ENCODE data around the gene TMED3. TPM values are rescaled to one million over a fixed set of nuclear protein-coding genes. Genes with fewer than 3 reads are reported as not detected.

The TMED3 gene
- total and polyA plus RNA-seq, 9 of the 15 experiments (the other 6 are each of a cell fraction or from before 2014, with no cell fraction given) = 6.1 to 89.6 (median 51.4) TPM

- Histone ChIP-seq H3K4me2 (ENCODE audit: insufficient read depth, low read length) (no peak overlapping the region), H3K4me3 (no peak overlapping the region), H3K79me2 (ENCODE audit: control insufficient read depth, insufficient read depth, low read length) (no peaks in the 10 kb centered on the region), H3K9me1 (ENCODE audit: control insufficient read depth, insufficient read depth, low read length) (no peaks in the 10 kb centered on the region), H3K9ac (ENCODE audit: insufficient read depth in 1 of 2, low read depth in 2 of 2, low read length in 2 of 2) (no peak overlapping the region), H4K20me1 (replicated peaks; ENCODE audit: control insufficient read depth, insufficient read depth, low read length) (no peaks in the 10 kb centered on the region), H3K9me3 (replicated peaks; ENCODE audit: control insufficient read depth, insufficient read depth, low read depth, low read length) (no peaks in the 10 kb centered on the region), H3K4me1 (replicated peaks in 1 of 2; ENCODE audit: control insufficient read depth in 2 of 2, insufficient read depth in 2 of 2, low read length in 2 of 2) (no peaks in the 10 kb centered on the region), H3K27me3 (ENCODE audit: control insufficient read depth in 2 of 2, insufficient read depth in 2 of 2, low read length in 2 of 2) (no peaks in the 10 kb centered on the region), H2AFZ (ENCODE audit: low read depth, low read length) (no peak overlapping the region), H3K27ac (ENCODE audit: extremely low read depth, low read depth, low read length) (no peak overlapping the region), H3K36me3 (ENCODE audit: control insufficient read depth, insufficient read depth, low read length) (no peaks in the 10 kb centered on the region)
- no peak for FAIRE-seq
- no peak for DNase-seq (ENCODE audit: extremely low read depth in 1 of 4, low spot score in 3 of 4)
- in situ Hi-C loops (cut with MboI) = no loop called here
- ChIA-PET POLR2A (interaction anchor here (0.8 kb wide), 1 partner anchor 31 kb away, joined by 5 read pairs; no protein-coding TSS in a partner anchor), CTCF (ENCODE audit: low intra/inter-chr PET ratio) (no interaction called here)
- 67% methylated on average over 4 of the region's 4 CpGs for WGBS (ENCODE audit: insufficient coverage, low coverage, missing lambda C conversion rate)
- intact Hi-C loops (cut with micrococcal nuclease) = no loop called here
- ATAC-seq = no peak
- no peak for TF ChIP-seq SNIP1 (IDR thresholded peaks at IDR 0.05; ENCODE audit: low read depth)
- no peak for TF ChIP-seq ZNF175 (CRISPR knock-in tag; IDR thresholded peaks at IDR 0.05; ENCODE audit: low read depth)
- TF ChIP-seq NELFE (IDR thresholded peaks at IDR 0.05; ENCODE audit: insufficient read depth, insufficient read length) = no peak
- TF ChIP-seq ERF (CRISPR knock-in tag; IDR thresholded peaks at IDR 0.05) = no peak
- no peak for TF ChIP-seq KAT2B (IDR thresholded peaks at IDR 0.05; ENCODE audit: low read depth, low read length)
- no peak for TF ChIP-seq SRSF9 (IDR thresholded peaks at IDR 0.05; ENCODE audit: borderline replicate concordance, low read depth, low read length)
- TF ChIP-seq TBP (optimal IDR thresholded peaks at IDR 0.05; ENCODE audit: low read depth, low read length) = no peak
- no peak for TF ChIP-seq GATAD2A (IDR thresholded peaks at IDR 0.05)
- TF ChIP-seq, protein P1, sequence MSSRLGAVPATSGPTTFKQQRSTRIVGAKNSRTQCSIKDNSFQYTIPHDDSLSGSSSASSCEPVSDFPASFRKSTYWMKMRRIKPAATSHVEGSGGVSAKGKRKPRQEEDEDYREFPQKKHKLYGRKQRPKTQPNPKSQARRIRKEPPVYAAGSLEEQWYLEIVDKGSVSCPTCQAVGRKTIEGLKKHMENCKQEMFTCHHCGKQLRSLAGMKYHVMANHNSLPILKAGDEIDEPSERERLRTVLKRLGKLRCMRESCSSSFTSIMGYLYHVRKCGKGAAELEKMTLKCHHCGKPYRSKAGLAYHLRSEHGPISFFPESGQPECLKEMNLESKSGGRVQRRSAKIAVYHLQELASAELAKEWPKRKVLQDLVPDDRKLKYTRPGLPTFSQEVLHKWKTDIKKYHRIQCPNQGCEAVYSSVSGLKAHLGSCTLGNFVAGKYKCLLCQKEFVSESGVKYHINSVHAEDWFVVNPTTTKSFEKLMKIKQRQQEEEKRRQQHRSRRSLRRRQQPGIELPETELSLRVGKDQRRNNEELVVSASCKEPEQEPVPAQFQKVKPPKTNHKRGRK (tag; IDR thresholded peaks at IDR 0.05) = no peak
- no TSS peak for BruUV-seq (replicated peaks)
Measured at GRCh38 chr15:79349525-79349924, 38.6 kb downstream of the TMED3 start.
